Measurements from ENCODE around the gene PRDM4. TPM values are rescaled to one million over a fixed set of nuclear protein-coding genes. Genes with fewer than 3 reads are reported as not detected.

Gene PRDM4
- total and polyA plus RNA-seq, 3 donors from 2014 or later: 31.1 to 36.9 (median 35.6) TPM

- intact Hi-C loops (cut with DNase I; ENCODE audit: low total_unique reads): no loop called here
- Histone ChIP-seq H3K9me3 (no peaks in the 10 kb centered on the region), H3K27me3 (no peaks in the 10 kb centered on the region), H3K4me3 (peak overlapping the region; percentile 91 to 96), H3K27ac (no peak overlapping the region), H3K4me1 (no peaks in the 10 kb centered on the region), H3K36me3 (ENCODE audit: low read depth, missing control alignments) (no peaks in the 10 kb centered on the region)
- no peak for TF ChIP-seq POLR2A (IDR thresholded peaks at IDR 0.05)
- DNase-seq: peak; percentile 22
- WGBS, 2 donors: 1 to 2% methylated on average over 9 of the region's 9 CpGs
Observed at GRCh38 chr12:107684990-107685359, 76.0 kb downstream of the PRDM4 start.

- intact Hi-C loops (cut with DNase I; ENCODE audit: low total_unique reads): no loop called here
- Histone ChIP-seq H3K4me3 (no peak overlapping the region), H3K36me3 (ENCODE audit: low read depth, missing control alignments) (no peaks in the 10 kb centered on the region), H3K27ac (no peak overlapping the region), H3K27me3 (no peaks in the 10 kb centered on the region), H3K4me1 (no peaks in the 10 kb centered on the region), H3K9me3 (no peaks in the 10 kb centered on the region)
- no peak for TF ChIP-seq CTCF (IDR thresholded peaks at IDR 0.05)
- DNase-seq: no peak
- 39 to 50% methylated on average over 3 of the region's 3 CpGs for WGBS, 2 donors
Observed at GRCh38 chr12:107684029-107684795, 76.7 kb downstream of the PRDM4 start.

Other genes with a start within 250 kb of the PRDM4 start
- gene PWP1, start 75.3 kb downstream of the PRDM4 start, total RNA-seq: 10 to 100 TPM; 65.7 to 90.4 TPM
- gene PWP1, start 75.3 kb downstream of the PRDM4 start, polyA plus RNA-seq (ENCODE audit: insufficient read depth, low read depth, low replicate concordance): 55.7 TPM
- gene ASCL4, start 13.6 kb upstream of the PRDM4 start, total RNA-seq: under 1 TPM in 1 of 2 donors, not detected in 1; 0.50 TPM
- 0.13 TPM for gene ASCL4, start 13.6 kb upstream of the PRDM4 start, polyA plus RNA-seq (ENCODE audit: insufficient read depth, low read depth, low replicate concordance)

Measured in testis (tissue), 3 donors.